HL-60 (cell line): Measurements from ENCODE around the gene DNAJB6.

Experiments used
- DNase-seq, 2 experiments: peaks; one replicate each; pipeline ENCODE4 v3.0.0-alpha.2; 2010 to 2020; ENCODE audit warnings: low read depth in 1 of 2, low spot score in 1 of 2
- H3K27ac ChIP-seq: fragments of 250-450 bp; sonication (Bioruptor Pico); replicated peaks from 2 replicates; pipeline ENCODE4 v1.5.1; 2020; ENCODE audit warnings: mild to moderate bottlenecking, moderate library complexity
- H3K27me3 ChIP-seq: fragments of 250-450 bp; sonication (Bioruptor Pico); 2 replicates; pipeline ENCODE4 v1.5.1; 2021; ENCODE audit warnings: mild to moderate bottlenecking, moderate library complexity; ENCODE audit not compliant: insufficient read depth, poor library complexity, severe bottlenecking
- H3K4me3 ChIP-seq: replicated peaks from 2 replicates; pipeline ENCODE4 v1.5.1; 2011; ENCODE audit warnings: mild to moderate bottlenecking, control low read depth, low read length; ENCODE audit not compliant: insufficient read depth
- CTCF ChIP-seq: IDR thresholded peaks from one replicate; pipeline ENCODE4 v1.5.1; 2011; ENCODE audit warnings: low read length, control low read depth, inconsistent platforms; ENCODE audit not compliant: insufficient read depth
- GABPA ChIP-seq: IDR thresholded peaks from 2 replicates; pipeline ENCODE4 v1.6.1; 2012; ENCODE audit warnings: low read depth
- POLR2AphosphoS5 ChIP-seq: IDR thresholded peaks from 2 replicates; pipeline ENCODE4 v1.6.1; 2012; ENCODE audit warnings: low read depth
- REST ChIP-seq: IDR thresholded peaks from 2 replicates; pipeline ENCODE4 v1.6.1; 2012; ENCODE audit warnings: low read depth; ENCODE audit not compliant: insufficient replicate concordance
- SPI1 ChIP-seq: IDR thresholded peaks from 2 replicates; pipeline ENCODE4 v1.6.1; 2012; ENCODE audit warnings: low read depth, mild to moderate bottlenecking, borderline replicate concordance

Gene DNAJB6

GRCh38 chr7:157439149-157439548 is 102.3 kb downstream of the DNAJB6 start:
- Histone ChIP-seq H3K4me3 (no peak overlapping the region), H3K27ac (no peak overlapping the region), H3K27me3 (no peaks in the 10 kb centered on the region)
- TF ChIP-seq REST = no peak
- TF ChIP-seq CTCF = no peak
- no peak for DNase-seq

GRCh38 chr7:157439761-157440160 is 103.0 kb downstream of the DNAJB6 start:
- DNase-seq = no peak
- Histone ChIP-seq H3K27me3 (no peaks in the 10 kb centered on the region), H3K4me3 (no peak overlapping the region), H3K27ac (no peak overlapping the region)
- TF ChIP-seq SPI1 = no peak
- TF ChIP-seq GABPA = no peak
- no peak for TF ChIP-seq POLR2AphosphoS5
- no peak for TF ChIP-seq CTCF
- TF ChIP-seq REST = no peak

- no peak for TF ChIP-seq SPI1
- TF ChIP-seq REST = no peak
- H3K4me3 ChIP-seq = no peak overlapping the region
- no peak overlapping the region for H3K27ac ChIP-seq
- DNase-seq = no peak
- no peaks in the 10 kb centered on the region for H3K27me3 ChIP-seq
These were observed 103.7 kb downstream of the DNAJB6 start for GRCh38 chr7:157440346-157441022.

- no peak overlapping the region for H3K27ac ChIP-seq
- no peak overlapping the region for H3K4me3 ChIP-seq
- TF ChIP-seq GABPA (no peak), REST (no peak), CTCF (no peak), SPI1 (no peak), POLR2AphosphoS5 (no peak)
- no peaks in the 10 kb centered on the region for H3K27me3 ChIP-seq
- no peak for DNase-seq
These were observed 104.2 kb downstream of the DNAJB6 start for GRCh38 chr7:157441023-157441399.
